KOPT-K1 (cell line): Measurements from ENCODE around the gene CCDC186.

ENCODE experiments used
- H3K27ac ChIP-seq: fragments of 200-600 bp; sonication (generic); 2 replicates; pipeline ENCODE4 v1.5.1; 2016; ENCODE audit warnings: antibody characterized with exemption, mild to moderate bottlenecking, low read depth, low read length; ENCODE audit not compliant: poor library complexity, severe bottlenecking
- H3K36me3 ChIP-seq: fragments of 200-600 bp; sonication (generic); 2 replicates; pipeline ENCODE4 v1.5.1; 2017; ENCODE audit warnings: antibody characterized with exemption, mild to moderate bottlenecking, low read length, moderate library complexity; ENCODE audit not compliant: insufficient read depth
- H3K9me3 ChIP-seq: fragments of 200-600 bp; sonication (generic); 2 replicates; pipeline ENCODE4 v1.5.1; 2017; ENCODE audit warnings: antibody characterized with exemption, low read length, mild to moderate bottlenecking; ENCODE audit not compliant: insufficient read depth, poor library complexity, severe bottlenecking

Gene CCDC186

DNA sequence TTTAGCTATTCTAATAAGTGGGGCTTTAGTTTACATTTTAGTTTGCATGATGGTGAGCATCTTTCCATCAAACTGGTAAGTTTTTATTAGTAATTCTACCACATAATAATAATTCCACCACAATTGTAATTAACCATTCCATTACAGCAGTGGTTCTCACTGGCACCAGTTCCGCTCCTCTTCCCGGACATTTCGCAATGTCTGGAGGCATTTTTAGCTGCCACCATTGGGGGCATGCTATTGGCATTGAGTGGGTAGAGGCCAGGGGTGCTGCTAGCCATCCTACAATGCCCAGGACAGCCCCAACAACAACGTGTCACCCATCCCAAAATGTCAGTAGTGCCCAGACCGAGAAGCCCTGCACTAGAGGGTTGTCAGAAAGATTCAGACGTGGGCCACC, 98.9 kb downstream of the CCDC186 start:
- no peaks in the 10 kb centered on the region for H3K9me3 ChIP-seq
- H3K36me3 ChIP-seq = no peaks in the 10 kb centered on the region
- H3K27ac ChIP-seq = no peak overlapping the region

GRCh38 chr10:114073395-114074186, 100.4 kb downstream of the CCDC186 start:
- H3K9me3 ChIP-seq = no peaks in the 10 kb centered on the region
- H3K36me3 ChIP-seq = no peaks in the 10 kb centered on the region
- H3K27ac ChIP-seq = peak overlapping the region; percentile 58

GRCh38 chr10:114071178-114071577, 102.8 kb downstream of the CCDC186 start:
- no peak overlapping the region for H3K27ac ChIP-seq
- no peaks in the 10 kb centered on the region for H3K36me3 ChIP-seq
- no peaks in the 10 kb centered on the region for H3K9me3 ChIP-seq
